HG03342 (cell line): ENCODE measurements around the gene PRICKLE2.

Experiments used
- ATAC-seq: cut with Tn5 transposase; IDR thresholded peaks from one replicate; pipeline ENCODE4 v1.9.1; 2021; ENCODE audit warnings: mild to moderate bottlenecking, moderate library complexity; ENCODE audit not compliant: unreplicated experiment

Gene PRICKLE2

GRCh38 chr3:64163019-64163754 is 62.1 kb downstream of the PRICKLE2 start:
- no peak for ATAC-seq

- ATAC-seq: no peak
Observed at GRCh38 chr3:64161481-64161952, 63.7 kb downstream of the PRICKLE2 start.

- no peak for ATAC-seq
Observed at GRCh38 chr3:64160000-64160695, 65.1 kb downstream of the PRICKLE2 start.

- ATAC-seq: no peak
Observed at GRCh38 chr3:64158334-64158733, 66.9 kb downstream of the PRICKLE2 start.

- no peak for ATAC-seq
Observed at GRCh38 chr3:64157150-64158035, 67.9 kb downstream of the PRICKLE2 start.

GRCh38 chr3:64155328-64155727 is 69.9 kb downstream of the PRICKLE2 start:
- ATAC-seq: no peak

- no peak for ATAC-seq
Observed at GRCh38 chr3:64152676-64153466, 72.4 kb downstream of the PRICKLE2 start.

- no peak for ATAC-seq
Observed at GRCh38 chr3:64152086-64152485, 73.2 kb downstream of the PRICKLE2 start.

GRCh38 chr3:64151342-64151871 is 73.9 kb downstream of the PRICKLE2 start:
- ATAC-seq: no peak

GRCh38 chr3:64150623-64151207 is 74.6 kb downstream of the PRICKLE2 start:
- no peak for ATAC-seq

GRCh38 chr3:64149886-64150285 is 75.4 kb downstream of the PRICKLE2 start:
- no peak for ATAC-seq

- no peak for ATAC-seq
Observed at GRCh38 chr3:64148955-64149653, 76.2 kb downstream of the PRICKLE2 start.

- no peak for ATAC-seq
Observed at GRCh38 chr3:64147211-64147610, 78.1 kb downstream of the PRICKLE2 start.

GRCh38 chr3:64145438-64145837 is 79.8 kb downstream of the PRICKLE2 start:
- no peak for ATAC-seq

- no peak for ATAC-seq
Observed at GRCh38 chr3:64144241-64144900, 80.9 kb downstream of the PRICKLE2 start.

GRCh38 chr3:64143409-64144130 is 81.7 kb downstream of the PRICKLE2 start:
- ATAC-seq: no peak

- ATAC-seq: no peak
Observed at GRCh38 chr3:64141476-64141875, 83.8 kb downstream of the PRICKLE2 start.

- no peak for ATAC-seq
Observed at GRCh38 chr3:64140651-64141050, 84.6 kb downstream of the PRICKLE2 start.
